ENCODE data around the gene P2RX4. TPM values are rescaled to one million over a fixed set of nuclear protein-coding genes. Genes with fewer than 3 reads are reported as not detected.

P2RX4 gene
- total RNA-seq, 2 donors from 2014 or later, result 42.3 to 50.4 TPM

- DNase-seq (ENCODE audit: low spot score) (no peak), ATAC-seq (ENCODE audit: insufficient number of reproducible peaks, low FRiP score, low read depth) (no peak)
- no peaks in the 10 kb centered on the region for H3K36me3 ChIP-seq
- H3K4me1 ChIP-seq (ENCODE audit: control insufficient read depth in 1 of 2, low read depth in 2 of 2), result no peaks in the 10 kb centered on the region
- no peak overlapping the region for H3K4me3 ChIP-seq
- no peaks in the 10 kb centered on the region for H3K27me3 ChIP-seq (replicated peaks; ENCODE audit: insufficient read depth)
- TF ChIP-seq, protein P1, sequence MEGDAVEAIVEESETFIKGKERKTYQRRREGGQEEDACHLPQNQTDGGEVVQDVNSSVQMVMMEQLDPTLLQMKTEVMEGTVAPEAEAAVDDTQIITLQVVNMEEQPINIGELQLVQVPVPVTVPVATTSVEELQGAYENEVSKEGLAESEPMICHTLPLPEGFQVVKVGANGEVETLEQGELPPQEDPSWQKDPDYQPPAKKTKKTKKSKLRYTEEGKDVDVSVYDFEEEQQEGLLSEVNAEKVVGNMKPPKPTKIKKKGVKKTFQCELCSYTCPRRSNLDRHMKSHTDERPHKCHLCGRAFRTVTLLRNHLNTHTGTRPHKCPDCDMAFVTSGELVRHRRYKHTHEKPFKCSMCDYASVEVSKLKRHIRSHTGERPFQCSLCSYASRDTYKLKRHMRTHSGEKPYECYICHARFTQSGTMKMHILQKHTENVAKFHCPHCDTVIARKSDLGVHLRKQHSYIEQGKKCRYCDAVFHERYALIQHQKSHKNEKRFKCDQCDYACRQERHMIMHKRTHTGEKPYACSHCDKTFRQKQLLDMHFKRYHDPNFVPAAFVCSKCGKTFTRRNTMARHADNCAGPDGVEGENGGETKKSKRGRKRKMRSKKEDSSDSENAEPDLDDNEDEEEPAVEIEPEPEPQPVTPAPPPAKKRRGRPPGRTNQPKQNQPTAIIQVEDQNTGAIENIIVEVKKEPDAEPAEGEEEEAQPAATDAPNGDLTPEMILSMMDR (IDR thresholded peaks at IDR 0.05), result no peak
- no peaks in the 10 kb centered on the region for H3K9me3 ChIP-seq
- no peak overlapping the region for H3K27ac ChIP-seq
Measured at GRCh38 chr12:121182222-121182893, 27.6 kb upstream of the P2RX4 start.

DNA sequence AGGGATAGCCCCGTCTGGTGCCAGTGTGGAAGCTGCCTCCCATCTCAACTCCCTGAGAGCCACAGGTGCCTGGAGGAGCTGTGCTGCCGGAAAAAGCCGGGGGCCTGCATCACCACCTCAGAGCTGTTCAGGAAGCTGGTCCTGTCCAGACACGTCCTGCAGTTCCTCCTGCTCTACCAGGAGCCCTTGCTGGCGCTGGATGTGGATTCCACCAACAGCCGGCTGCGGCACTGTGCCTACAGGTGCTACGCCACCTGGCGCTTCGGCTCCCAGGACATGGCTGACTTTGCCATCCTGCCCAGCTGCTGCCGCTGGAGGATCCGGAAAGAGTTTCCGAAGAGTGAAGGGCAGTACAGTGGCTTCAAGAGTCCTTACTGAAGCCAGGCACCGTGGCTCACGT, 25.5 kb upstream of the P2RX4 start:
- H3K4me1 ChIP-seq (ENCODE audit: control insufficient read depth in 1 of 2, low read depth in 2 of 2), result no peaks in the 10 kb centered on the region
- no peaks in the 10 kb centered on the region for H3K27me3 ChIP-seq (replicated peaks; ENCODE audit: insufficient read depth)
- H3K9me3 ChIP-seq, result no peaks in the 10 kb centered on the region
- H3K36me3 ChIP-seq, result no peaks in the 10 kb centered on the region
- TF ChIP-seq, protein P1 (IDR thresholded peaks at IDR 0.05), result no peak
- no peak for ATAC-seq (ENCODE audit: insufficient number of reproducible peaks, low FRiP score, low read depth)
- no peak overlapping the region for H3K4me3 ChIP-seq
- no peak for DNase-seq (ENCODE audit: low spot score)
- H3K27ac ChIP-seq, result no peak overlapping the region

GRCh38 chr12:121184984-121185889, 24.7 kb upstream of the P2RX4 start:
- H3K36me3 ChIP-seq, result no peaks in the 10 kb centered on the region
- TF ChIP-seq, protein P1 (IDR thresholded peaks at IDR 0.05), result no peak
- DNase-seq (ENCODE audit: low spot score) (no peak), ATAC-seq (ENCODE audit: insufficient number of reproducible peaks, low FRiP score, low read depth) (no peak)
- H3K27me3 ChIP-seq (replicated peaks; ENCODE audit: insufficient read depth), result no peaks in the 10 kb centered on the region
- no peak overlapping the region for H3K4me3 ChIP-seq
- no peaks in the 10 kb centered on the region for H3K9me3 ChIP-seq
- no peak overlapping the region for H3K27ac ChIP-seq
- no peaks in the 10 kb centered on the region for H3K4me1 ChIP-seq (ENCODE audit: control insufficient read depth in 1 of 2, low read depth in 2 of 2)

GRCh38 chr12:121186826-121187225, 23.1 kb upstream of the P2RX4 start:
- no peak overlapping the region for H3K27ac ChIP-seq
- TF ChIP-seq, protein P1 (IDR thresholded peaks at IDR 0.05), result no peak
- H3K4me3 ChIP-seq, result no peak overlapping the region
- peaks cover 3 to 4% of the 10 kb centered on the region in 2 donors for H3K4me1 ChIP-seq (ENCODE audit: control insufficient read depth in 1 of 2, low read depth in 2 of 2)
- H3K36me3 ChIP-seq, result no peaks in the 10 kb centered on the region
- ATAC-seq (ENCODE audit: insufficient number of reproducible peaks, low FRiP score, low read depth) (no peak), DNase-seq (ENCODE audit: low spot score) (no peak)
- H3K9me3 ChIP-seq, result no peaks in the 10 kb centered on the region
- no peaks in the 10 kb centered on the region for H3K27me3 ChIP-seq (replicated peaks; ENCODE audit: insufficient read depth)

DNA sequence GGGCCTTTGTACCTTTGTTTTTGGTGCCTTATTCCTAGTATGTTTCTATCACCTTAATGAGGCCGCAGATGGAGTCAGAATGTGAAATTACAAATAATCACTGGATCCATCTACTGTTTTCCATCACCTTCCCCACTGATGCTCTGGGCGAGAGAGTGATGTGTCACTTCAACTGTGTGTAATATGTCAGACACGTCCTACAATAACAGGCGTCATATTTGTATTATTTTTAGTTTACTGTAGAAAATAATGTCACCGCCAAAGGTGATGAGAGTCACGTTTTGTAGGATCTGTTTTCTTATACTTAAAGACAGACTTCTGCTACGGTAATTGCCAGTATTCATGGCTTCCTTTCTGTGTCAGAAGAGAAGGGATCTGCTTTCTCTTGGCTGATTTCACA, 22.4 kb upstream of the P2RX4 start:
- Histone ChIP-seq H3K27ac (no peak overlapping the region), H3K9me3 (no peaks in the 10 kb centered on the region), H3K27me3 (replicated peaks; ENCODE audit: insufficient read depth) (no peaks in the 10 kb centered on the region), H3K4me3 (no peak overlapping the region), H3K4me1 (ENCODE audit: control insufficient read depth in 1 of 2, low read depth in 2 of 2) (peaks cover 3 to 4% of the 10 kb centered on the region in 2 donors), H3K36me3 (no peaks in the 10 kb centered on the region)
- no peak for DNase-seq (ENCODE audit: low spot score)
- no peak for ATAC-seq (ENCODE audit: insufficient number of reproducible peaks, low FRiP score, low read depth)
- TF ChIP-seq, protein P1 (IDR thresholded peaks at IDR 0.05), result no peak
